GM18858 (cell line): ENCODE results near the gene A1BG.

Experiments used
- ATAC-seq: cut with Tn5 transposase; IDR thresholded peaks from one replicate; pipeline ENCODE4 v1.9.1; 2021; ENCODE audit not compliant: unreplicated experiment

The A1BG gene

GRCh38 chr19:58304255-58304654, 49.0 kb downstream of the A1BG start:
- no peak for ATAC-seq

- ATAC-seq: no peak
Observed at GRCh38 chr19:58300620-58301019, 52.7 kb downstream of the A1BG start.

GRCh38 chr19:58296104-58296503, 57.2 kb downstream of the A1BG start:
- ATAC-seq: no peak
